Liver (tissue), 3 donors: ENCODE data around the gene C19orf47.
"Not testable (repeated sequence)": the region's sequence is repeated elsewhere in the genome, so short reads cannot be mapped to it uniquely, and the experiment has no call there.

Experiments
- ATF3 ChIP-seq: IDR thresholded peaks from 2 replicates; pipeline ENCODE4 v1.6.1; 2016; ENCODE audit warnings: antibody characterized with exemption
- CTCF ChIP-seq: fragments of 150-350 bp; IDR thresholded peaks from 2 replicates; pipeline ENCODE4 v1.5.1; 2017; ENCODE audit warnings: improper control_type of control experiment, low read depth, low read length; ENCODE audit not compliant: missing input control
- NR2F2 ChIP-seq: IDR thresholded peaks from 2 replicates; pipeline ENCODE4 v1.6.1; 2016; ENCODE audit warnings: antibody characterized with exemption
- REST ChIP-seq: IDR thresholded peaks from 2 replicates; pipeline ENCODE4 v1.6.1; 2016; ENCODE audit warnings: antibody characterized with exemption, mild to moderate bottlenecking
- TAF1 ChIP-seq: conservative IDR thresholded peaks from 2 replicates; pipeline ENCODE4 v1.6.1; 2016; ENCODE audit warnings: antibody characterized with exemption, mild to moderate bottlenecking
- YY1 ChIP-seq: IDR thresholded peaks from 2 replicates; pipeline ENCODE4 v1.6.1; 2016; ENCODE audit warnings: antibody characterized with exemption, mild to moderate bottlenecking
- ZBTB33 ChIP-seq: IDR thresholded peaks from 2 replicates; pipeline ENCODE4 v1.6.1; 2016; ENCODE audit warnings: antibody characterized with exemption
- donor health status: healthy.
- donor health status: healthy.

GRCh38 chr19:40370253-40370652 lies 22.1 kb upstream of the C19orf47 start:
- TF ChIP-seq CTCF, ZBTB33, NR2F2, YY1, ATF3, REST, TAF1: not testable (repeated sequence)
